DMS 273 (cell line): Measurements from ENCODE around the gene SPRED3.
A peak's percentile ranks its signal among the peaks of the same experiment; 100 is the strongest.
"Not testable (repeated sequence)": the region's sequence is repeated elsewhere in the genome, so short reads cannot be mapped to it uniquely, and the experiment has no call there.

ENCODE experiments used
- DNase-seq: peaks from one replicate; lab custom pipeline; 2025; ENCODE audit not compliant: unreplicated experiment; lab: John Stamatoyannopoulos, UW

SPRED3 gene

GRCh38 chr19:38389957-38390924, 1.7 kb downstream of the SPRED3 start:
- DNase-seq: no peak

- no peak for DNase-seq
These were observed 3.5 kb downstream of the SPRED3 start for GRCh38 chr19:38391911-38392464.

GRCh38 chr19:38392707-38393308, 4.3 kb downstream of the SPRED3 start:
- peak; percentile 36 for DNase-seq

DNA sequence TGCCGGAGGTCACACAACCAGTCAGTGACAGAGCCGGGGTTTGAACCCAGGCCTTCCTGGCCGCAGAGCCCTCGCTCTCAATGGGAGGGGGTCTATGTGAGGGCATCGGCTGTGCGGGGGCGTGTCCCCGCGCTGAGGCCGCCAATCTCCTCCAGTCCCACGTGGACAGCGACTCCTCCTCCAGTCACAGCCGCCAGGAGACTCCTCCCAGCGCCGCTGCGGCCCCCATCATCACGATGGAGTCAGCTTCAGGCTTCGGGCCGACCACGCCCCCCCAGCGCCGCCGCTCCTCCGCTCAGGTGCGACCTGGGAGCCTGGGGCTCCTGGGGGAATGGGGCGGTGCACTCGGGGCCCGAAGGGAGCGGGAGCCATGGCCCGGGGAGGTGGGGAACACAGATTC, 6.0 kb downstream of the SPRED3 start:
- DNase-seq: peak; percentile 79

- DNase-seq: peak; percentile 54
These were observed 7.1 kb downstream of the SPRED3 start for GRCh38 chr19:38395381-38396114.

DNA sequence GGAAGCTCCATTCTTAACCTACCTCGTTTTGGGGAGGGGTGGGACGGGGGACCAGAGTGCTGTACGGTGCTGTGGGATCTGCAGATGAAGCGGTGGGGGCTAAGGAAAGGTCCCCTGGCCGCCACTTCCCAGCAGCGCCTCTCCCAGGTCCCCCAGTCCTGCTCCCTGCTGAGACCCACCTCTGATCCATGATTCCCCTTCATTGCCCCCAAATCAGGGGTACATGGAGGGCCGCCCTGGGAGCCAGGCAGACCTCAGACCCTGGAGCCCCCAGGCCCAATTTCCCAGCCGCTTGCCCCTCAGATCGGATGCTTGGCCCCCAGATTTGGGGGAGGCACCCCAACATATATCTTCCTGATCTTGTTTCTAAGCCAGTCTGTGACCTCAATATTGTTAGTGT, 10.6 kb downstream of the SPRED3 start:
- no peak for DNase-seq

DNA sequence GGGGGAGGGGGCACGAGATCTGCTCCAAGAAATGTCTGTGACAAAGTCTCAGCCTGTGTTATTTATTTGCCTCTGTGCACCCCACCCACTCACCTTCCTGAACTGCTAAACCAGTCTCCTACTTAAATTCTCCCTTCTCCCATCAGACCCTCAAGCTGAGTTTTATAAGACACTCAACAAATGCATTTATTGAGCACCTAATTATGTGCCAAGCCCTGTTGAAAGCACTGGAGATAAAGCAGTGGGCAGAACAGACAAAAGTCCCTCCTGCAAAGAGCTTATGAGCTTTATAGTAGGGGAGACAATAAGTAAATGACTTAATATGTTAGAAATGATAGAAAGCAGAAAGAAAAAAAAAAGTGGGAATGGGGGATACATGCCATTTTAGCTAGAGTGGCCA, 11.0 kb downstream of the SPRED3 start:
- no peak for DNase-seq

DNA sequence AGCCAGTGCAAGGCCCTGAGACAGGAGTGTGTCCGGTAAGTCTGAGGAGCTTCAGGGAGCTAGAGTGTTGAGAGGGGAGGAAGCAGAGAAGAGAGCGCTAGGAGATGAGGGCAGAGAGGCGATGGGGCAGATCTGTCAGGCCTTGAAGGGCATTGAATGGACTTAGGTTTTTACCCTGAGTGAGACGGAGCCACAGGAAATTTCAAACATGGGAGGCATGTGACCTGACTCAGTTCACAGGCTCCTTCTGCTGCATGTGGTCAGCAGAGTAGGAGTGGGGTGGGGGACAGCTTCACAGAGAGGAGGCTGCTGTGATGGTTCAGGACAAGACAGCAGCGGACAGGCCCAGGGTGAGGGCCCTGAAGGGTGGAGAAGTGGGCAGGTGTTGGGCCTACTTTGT, 11.9 kb downstream of the SPRED3 start:
- DNase-seq: no peak

DNA sequence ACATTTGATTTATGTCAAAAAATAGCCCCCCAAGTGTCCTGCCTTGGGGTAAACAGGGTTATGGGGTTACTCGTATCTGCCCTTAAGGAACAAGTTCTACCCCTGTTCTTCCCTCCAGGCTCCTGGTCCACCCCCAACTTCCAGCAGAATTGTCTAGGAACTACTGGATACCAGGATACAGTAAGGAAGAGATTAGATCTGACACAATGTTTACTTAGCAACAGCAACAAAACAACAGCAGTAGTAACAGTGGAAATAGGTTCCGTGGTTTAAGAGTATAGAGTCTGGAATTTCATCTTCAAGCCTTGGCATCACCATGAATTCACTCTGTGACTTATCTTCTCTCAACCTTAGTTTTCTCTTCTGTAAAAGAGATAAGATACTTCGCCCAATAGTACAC, 12.7 kb downstream of the SPRED3 start:
- no peak for DNase-seq

- DNase-seq: no peak
These were observed 14.1 kb downstream of the SPRED3 start for GRCh38 chr19:38402623-38402966.

DNA sequence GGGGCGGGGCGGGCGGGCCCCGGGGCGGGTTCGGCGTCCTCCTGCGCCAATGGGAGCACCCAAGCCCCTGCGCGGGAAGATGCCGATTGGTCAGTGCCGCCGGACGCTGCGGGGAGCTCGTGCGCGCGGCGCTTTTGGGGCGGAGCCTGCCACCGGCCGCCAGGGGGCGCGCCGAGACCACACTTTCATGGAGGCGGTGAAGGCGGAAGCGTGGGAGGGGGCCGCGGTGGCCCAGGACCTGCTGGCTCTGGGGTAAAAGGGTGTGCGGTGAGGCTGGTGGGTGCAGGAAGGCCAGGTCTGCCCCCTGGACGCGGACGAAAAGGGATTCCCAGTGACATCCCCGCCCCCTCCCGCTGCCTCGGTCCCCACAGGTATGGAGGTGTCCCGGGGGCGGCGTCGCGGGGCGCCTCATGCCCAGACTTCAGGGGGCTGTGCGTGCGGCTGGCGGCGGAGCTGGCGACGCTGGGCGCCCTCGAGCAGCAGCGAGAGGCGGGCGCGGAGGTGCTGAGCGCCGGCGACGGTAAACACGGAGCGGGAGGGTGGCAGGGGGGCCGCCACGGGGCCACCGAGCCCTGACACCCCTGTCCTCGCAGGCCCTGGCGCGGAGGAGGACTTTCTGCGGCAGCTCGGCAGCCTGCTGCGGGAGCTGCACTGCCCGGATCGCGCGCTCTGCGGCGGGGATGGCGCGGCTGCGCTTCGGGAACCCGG, 14.6 kb downstream of the SPRED3 start, which contains the start of gene FAM98C:
Gene FAM98C, plus strand, starts transcription at position 127 of the 708 bp plus-strand sequence. Its CDS starts 61 bp downstream, at position 188.
- peak; percentile 98 for DNase-seq

- no peak for DNase-seq
These were observed 16.4 kb downstream of the SPRED3 start for GRCh38 chr19:38404858-38405257.

- no peak for DNase-seq
These were observed 16.8 kb downstream of the SPRED3 start for GRCh38 chr19:38405276-38405675.

DNA sequence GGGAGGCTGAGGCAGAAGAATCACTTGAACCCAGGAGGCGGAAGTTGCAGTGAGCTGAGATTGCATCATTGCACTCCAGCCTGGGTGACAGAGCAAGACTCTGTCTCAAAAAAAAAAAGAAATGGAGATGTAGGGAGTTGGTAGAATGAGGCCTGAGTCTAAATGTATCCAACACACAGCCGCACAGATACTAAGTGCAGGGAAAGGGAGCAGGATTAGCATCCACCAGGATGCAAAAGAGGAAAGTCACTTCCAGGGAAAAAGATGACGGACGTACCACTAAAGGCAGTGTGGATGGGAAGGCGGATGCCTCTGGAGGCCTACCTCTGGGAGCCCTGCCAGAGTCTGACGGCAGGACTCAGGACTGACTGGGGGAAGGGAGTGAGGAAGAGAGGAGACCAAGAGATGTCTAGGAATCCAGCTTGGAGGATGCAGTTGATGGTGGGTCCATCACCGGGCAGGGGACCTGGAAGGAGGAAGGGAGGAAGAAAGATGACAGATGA, 21.2 kb downstream of the SPRED3 start:
- peak; percentile 75 for DNase-seq

DNA sequence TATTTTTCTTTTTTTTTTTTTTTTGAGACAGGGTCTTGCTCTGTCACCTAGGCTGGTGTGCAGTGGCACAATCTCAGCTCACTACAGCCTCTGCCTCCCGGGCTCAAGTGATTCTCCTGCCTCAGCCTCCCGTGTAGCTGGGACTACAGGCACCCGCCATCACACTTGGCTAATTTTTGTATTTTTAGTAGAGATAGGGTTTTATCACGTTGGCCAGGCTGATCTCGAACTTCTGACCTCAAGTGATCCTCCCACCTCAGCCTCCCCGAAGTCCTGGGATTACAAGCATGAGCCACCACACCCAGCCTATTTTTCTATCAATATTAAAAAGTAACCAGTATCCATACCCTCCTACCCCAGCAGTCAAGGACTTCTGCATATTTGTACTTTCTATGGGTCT, 21.9 kb downstream of the SPRED3 start:
- DNase-seq: not testable (repeated sequence)

GRCh38 chr19:38411041-38411712, 22.7 kb downstream of the SPRED3 start:
- DNase-seq: no peak

- not testable (repeated sequence) for DNase-seq
These were observed 23.4 kb downstream of the SPRED3 start for GRCh38 chr19:38411898-38412297.

- DNase-seq: no peak
These were observed 24.0 kb downstream of the SPRED3 start for GRCh38 chr19:38412491-38412890.

- peak; percentile 65 for DNase-seq
These were observed 24.5 kb downstream of the SPRED3 start for GRCh38 chr19:38412961-38413360.

GRCh38 chr19:38413416-38413815, 24.9 kb downstream of the SPRED3 start:
- DNase-seq: no peak
